Keratinocyte (primary cell): ENCODE data around the gene SCFD2.

Experiments used
- CTCF ChIP-seq, 3 experiments: IDR thresholded peaks in 1 of 3; conservative IDR thresholded peaks in 1 of 3; optimal IDR thresholded peaks in 1 of 3; 2 replicates in 2 of 3; 3 replicates in 1 of 3; pipeline versions ENCODE3 to v1.5.1; 2011; ENCODE audit warnings: low read length in 3 of 3, mild to moderate bottlenecking in 3 of 3, moderate library complexity in 2 of 3, control low read depth in 1 of 3, inconsistent platforms in 1 of 3; ENCODE audit not compliant: insufficient read depth in 2 of 3; ENCODE audit errors: extremely low read depth in 1 of 3
- EZH2 ChIP-seq: IDR thresholded peaks from one replicate; pipeline ENCODE4 v1.6.1; 2012; ENCODE audit warnings: inconsistent platforms, mild to moderate bottlenecking, low read length, moderate library complexity

- TF ChIP-seq CTCF (optimal IDR thresholded peaks at IDR 0.05 in 1 of 3, IDR thresholded peaks at IDR 0.05 in 1 of 3, conservative IDR thresholded peaks at IDR 0.05 in 1 of 3; ENCODE audit: extremely low read depth in 1 of 3, insufficient read depth in 2 of 3, low read length in 3 of 3), result no peak
- TF ChIP-seq EZH2, result no peak
Observed at GRCh38 chr4:53116954-53117353, 248.9 kb downstream of the SCFD2 start.
